ENCODE data around the gene ZDHHC5. TPM values are rescaled to one million over a fixed set of nuclear protein-coding genes. Genes with fewer than 3 reads are reported as not detected.

ZDHHC5 gene
- total RNA-seq, 4 donors from 2014 or later: 34.3 to 52.1 (median 45.8) TPM

DNA sequence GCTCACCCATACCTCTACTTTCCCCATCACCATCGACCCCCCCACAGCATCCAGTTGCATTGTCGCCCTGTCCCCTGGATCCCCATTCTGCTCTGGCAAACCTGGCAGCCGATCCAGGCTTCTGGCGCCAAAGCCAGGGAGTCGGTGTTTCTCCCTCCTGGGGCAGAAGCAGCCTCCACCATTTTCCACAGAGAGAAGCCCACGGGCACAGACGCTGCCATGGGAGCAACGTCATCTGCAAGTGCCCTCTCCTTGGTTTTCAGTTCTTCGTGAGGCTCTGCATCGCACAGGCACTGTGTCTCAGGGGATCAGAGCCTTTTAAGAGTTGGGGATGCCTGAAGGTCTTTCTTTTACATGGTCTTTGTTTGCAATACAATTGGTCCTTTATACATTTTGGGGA lies 20.5 kb upstream of the ZDHHC5 start:
- TF ChIP-seq, protein P1, sequence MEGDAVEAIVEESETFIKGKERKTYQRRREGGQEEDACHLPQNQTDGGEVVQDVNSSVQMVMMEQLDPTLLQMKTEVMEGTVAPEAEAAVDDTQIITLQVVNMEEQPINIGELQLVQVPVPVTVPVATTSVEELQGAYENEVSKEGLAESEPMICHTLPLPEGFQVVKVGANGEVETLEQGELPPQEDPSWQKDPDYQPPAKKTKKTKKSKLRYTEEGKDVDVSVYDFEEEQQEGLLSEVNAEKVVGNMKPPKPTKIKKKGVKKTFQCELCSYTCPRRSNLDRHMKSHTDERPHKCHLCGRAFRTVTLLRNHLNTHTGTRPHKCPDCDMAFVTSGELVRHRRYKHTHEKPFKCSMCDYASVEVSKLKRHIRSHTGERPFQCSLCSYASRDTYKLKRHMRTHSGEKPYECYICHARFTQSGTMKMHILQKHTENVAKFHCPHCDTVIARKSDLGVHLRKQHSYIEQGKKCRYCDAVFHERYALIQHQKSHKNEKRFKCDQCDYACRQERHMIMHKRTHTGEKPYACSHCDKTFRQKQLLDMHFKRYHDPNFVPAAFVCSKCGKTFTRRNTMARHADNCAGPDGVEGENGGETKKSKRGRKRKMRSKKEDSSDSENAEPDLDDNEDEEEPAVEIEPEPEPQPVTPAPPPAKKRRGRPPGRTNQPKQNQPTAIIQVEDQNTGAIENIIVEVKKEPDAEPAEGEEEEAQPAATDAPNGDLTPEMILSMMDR (IDR thresholded peaks at IDR 0.05): no peak
- TF ChIP-seq POLR2AphosphoS5 (IDR thresholded peaks at IDR 0.05) (no peak), EP300 (IDR thresholded peaks at IDR 0.05) (no peak), POLR2A (IDR thresholded peaks at IDR 0.05) (no peak)
- no peak overlapping the region for H3K4me3 ChIP-seq

DNA sequence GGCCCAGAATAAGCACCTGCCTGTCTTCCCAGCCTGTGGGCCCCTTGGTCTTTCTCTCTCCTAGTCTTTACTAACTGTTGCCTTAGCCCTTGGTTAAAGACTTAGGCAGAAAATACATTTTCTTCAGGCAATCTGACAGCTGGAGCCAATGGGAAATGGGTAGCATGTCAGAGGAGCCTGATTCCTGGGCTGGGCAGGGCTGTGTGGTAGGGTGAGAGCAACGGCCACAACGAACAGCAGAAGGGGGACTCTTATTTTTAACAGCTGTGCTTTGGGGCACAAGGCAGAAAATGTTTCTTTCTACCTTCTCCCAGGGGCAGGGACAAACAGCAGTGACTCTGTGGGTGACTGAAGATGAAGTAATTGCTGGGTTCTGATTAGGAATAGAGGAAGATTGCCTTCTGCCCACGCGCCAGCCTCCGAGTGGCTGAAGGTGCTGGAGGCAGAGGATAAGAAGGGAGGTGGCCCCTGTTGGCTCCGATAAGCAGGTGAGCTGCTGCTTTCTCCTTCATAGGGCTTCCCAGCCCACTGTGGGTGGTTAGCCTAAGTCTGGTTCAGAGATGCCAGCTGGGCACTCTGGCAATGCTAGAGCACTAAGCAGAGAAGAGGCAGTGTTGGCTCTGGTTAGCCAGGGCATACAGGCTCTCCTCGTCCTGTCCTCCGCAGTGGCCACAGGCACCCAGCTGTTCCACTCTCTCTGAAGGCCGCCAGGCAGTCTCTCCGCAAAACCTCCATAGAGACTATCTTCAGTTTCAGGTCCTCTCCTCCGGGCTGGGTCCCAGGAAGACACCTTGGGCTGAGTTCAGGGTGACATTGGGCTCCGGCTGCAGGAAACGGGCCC lies 19.7 kb upstream of the ZDHHC5 start:
- peaks cover 0 to 66% (median 41%) of the 10 kb centered on the region in 3 donors for H3K4me1 ChIP-seq
- peak overlapping the region in 1 of 2 donors; percentile 50 for H3K4me3 ChIP-seq
- H3K27me3 ChIP-seq: peaks cover 71% of the 10 kb centered on the region
- no peak overlapping the region for H3K27ac ChIP-seq
- TF ChIP-seq, protein P1 (IDR thresholded peaks at IDR 0.05): no peak
- TF ChIP-seq EP300 (IDR thresholded peaks at IDR 0.05) (no peak), POLR2AphosphoS5 (IDR thresholded peaks at IDR 0.05) (no peak), POLR2A (IDR thresholded peaks at IDR 0.05) (no peak)
- WGBS, 2 donors (ENCODE audit: low coverage in 1 of 2): 2 to 5% methylated on average over 4 to 8 of the region's 13 CpGs
- no peak for ATAC-seq
- no peaks in the 10 kb centered on the region for H3K9me3 ChIP-seq
- H3K36me3 ChIP-seq: no peaks in the 10 kb centered on the region

More for the DNA sequence above, 20.5 kb upstream of the ZDHHC5 start:
- Histone ChIP-seq H3K27ac (peak overlapping the region in 1 of 4 donors; percentile 2), H3K9me3 (no peaks in the 10 kb centered on the region), H3K36me3 (no peaks in the 10 kb centered on the region), H3K27me3 (peaks cover 62% of the 10 kb centered on the region), H3K4me1 (peaks cover 0 to 63% (median 41%) of the 10 kb centered on the region in 3 donors)
- 0 to 11% methylated on average over 1 to 6 of the region's 10 CpGs for WGBS, 2 donors (ENCODE audit: low coverage in 1 of 2)
- no peak for ATAC-seq

DNA sequence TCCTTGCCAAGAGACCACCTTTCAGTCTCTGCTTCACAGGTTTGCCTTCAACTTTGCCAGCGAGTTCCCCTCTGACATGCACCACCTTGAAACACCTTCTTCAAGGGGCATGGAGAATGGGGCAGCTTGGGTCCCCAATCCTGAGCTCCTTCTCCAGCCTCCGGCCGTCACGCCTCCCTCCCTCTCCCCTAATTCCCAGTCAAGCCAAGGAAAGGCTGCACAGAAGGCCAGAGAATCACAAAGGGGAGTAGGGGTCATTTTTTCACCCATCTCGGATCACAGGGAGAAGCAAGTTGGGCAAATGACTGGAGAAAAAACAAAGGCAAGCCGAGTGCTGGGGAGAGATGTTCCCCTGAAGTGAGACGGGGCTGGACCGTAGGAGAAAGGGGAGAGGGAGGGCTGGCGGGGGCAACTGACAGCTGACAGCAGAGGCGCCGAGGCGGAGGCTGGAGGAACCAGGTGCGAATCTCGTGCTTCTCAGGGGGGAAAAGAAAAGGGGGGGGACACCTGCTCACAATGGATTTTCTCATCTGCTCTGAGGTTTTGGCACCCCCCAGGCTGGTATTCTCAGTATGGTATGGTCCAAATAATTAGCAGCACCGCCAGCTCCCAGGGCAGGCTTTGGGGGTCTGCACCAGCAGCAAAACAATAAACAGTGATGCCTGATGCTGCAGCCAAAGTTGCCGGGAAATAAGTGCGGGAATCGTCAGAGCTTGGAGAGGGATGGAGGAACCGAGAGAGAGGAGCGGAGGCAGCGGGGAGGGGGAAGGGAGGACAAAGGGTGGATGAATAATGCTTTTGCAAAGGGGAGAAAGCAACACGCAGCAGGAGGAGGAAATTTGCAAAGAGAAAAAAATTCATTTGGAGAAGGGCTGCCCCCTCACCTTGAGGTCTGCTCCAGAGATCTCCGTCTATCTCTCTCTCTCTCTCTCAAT lies 18.8 kb upstream of the ZDHHC5 start:
- Histone ChIP-seq H3K4me3 (peak overlapping the region; percentile 25 to 50), H3K27ac (peak overlapping the region in 3 of 4 donors; percentile 14 to 53 (median 25)), H3K36me3 (no peaks in the 10 kb centered on the region), H3K27me3 (peaks cover 79% of the 10 kb centered on the region), H3K4me1 (peaks cover 0 to 65% (median 41%) of the 10 kb centered on the region in 3 donors), H3K9me3 (no peaks in the 10 kb centered on the region)
- TF ChIP-seq POLR2A (IDR thresholded peaks at IDR 0.05): no peak
- no peak for TF ChIP-seq POLR2AphosphoS5 (IDR thresholded peaks at IDR 0.05)
- TF ChIP-seq EP300 (IDR thresholded peaks at IDR 0.05): no peak
- TF ChIP-seq, protein P1 (IDR thresholded peaks at IDR 0.05): no peak
- WGBS, 2 donors (ENCODE audit: low coverage in 1 of 2): 0 to 2% methylated on average over 12 to 19 of the region's 23 CpGs
- ATAC-seq: no peak

DNA sequence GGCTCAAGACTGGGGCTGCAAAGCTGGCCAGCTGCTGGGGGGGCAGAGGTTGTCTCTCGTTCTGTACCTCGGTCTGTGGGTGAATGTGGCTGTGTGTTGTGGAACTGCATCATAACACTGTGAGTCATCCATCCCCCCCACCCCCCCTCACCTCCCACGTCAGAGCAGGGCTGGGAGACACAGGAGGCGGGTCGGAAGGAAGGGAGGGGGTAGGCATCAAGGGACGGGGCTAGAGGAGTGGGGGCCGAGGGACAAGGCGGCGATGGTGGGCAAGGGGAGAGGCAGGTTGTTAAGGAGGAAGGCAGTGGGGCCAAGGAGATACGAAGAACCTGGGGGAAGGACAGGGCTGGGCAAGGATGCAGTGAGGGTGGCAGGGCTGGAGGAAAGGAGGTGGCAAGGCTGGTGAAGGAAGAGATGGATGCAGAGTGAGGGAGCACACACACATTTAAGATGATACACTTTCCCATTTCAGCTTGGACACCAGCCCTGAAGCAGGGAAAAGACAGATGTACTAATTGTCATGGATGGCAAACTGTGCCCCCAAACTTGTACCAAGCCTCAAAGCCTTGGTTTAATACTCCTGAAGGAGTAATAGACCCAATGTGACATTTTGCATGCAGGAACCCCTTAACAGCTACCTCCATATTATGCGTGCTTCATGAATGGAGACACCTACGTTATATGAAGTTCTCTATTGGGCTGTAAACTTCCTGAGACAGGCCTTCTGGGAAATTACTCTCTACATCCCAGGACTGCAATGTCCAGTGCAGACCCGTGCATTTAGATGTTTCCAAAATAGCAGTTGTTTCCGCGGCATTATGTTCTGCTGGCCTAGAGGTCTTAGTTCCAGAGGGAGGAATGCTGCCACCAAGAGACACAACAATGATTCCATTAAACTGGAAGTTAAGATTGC lies 17.8 kb upstream of the ZDHHC5 start, which contains the start of gene YPEL4:
YPEL4 (minus strand) TSS at position 87 of the 913 bp plus-strand sequence. CDS start 2,805 bp downstream, outside the sequence.
- peaks cover 0 to 55% (median 35%) of the 10 kb centered on the region in 3 donors for H3K4me1 ChIP-seq
- TF ChIP-seq, protein P1 (IDR thresholded peaks at IDR 0.05): no peak
- TF ChIP-seq EP300 (IDR thresholded peaks at IDR 0.05): no peak
- TF ChIP-seq POLR2A (IDR thresholded peaks at IDR 0.05): no peak
- TF ChIP-seq POLR2AphosphoS5 (IDR thresholded peaks at IDR 0.05): no peak
- peak; percentile 77 for ATAC-seq

More for the DNA sequence above, 17.8 kb upstream of the ZDHHC5 start, which contains the start of gene YPEL4:
- WGBS, 2 donors (ENCODE audit: low coverage in 1 of 2): 3 to 8% methylated on average over 9 to 13 of the region's 15 CpGs
- no peaks in the 10 kb centered on the region for H3K9me3 ChIP-seq
- peak within 1 kb of the TSS; percentile 25 to 50 for H3K4me3 ChIP-seq
- peak within 1 kb of the TSS in 3 of 4 donors; percentile 14 to 53 (median 25) for H3K27ac ChIP-seq
- H3K36me3 ChIP-seq: no peaks in the 10 kb centered on the region
- peaks cover 83% of the 10 kb centered on the region for H3K27me3 ChIP-seq
